ENCODE measurements around the gene PIGU. TPM values are rescaled to one million over a fixed set of nuclear protein-coding genes. Genes with fewer than 3 reads are reported as not detected.

Gene PIGU
- total RNA-seq, 4 donors from 2014 or later: 12.8 to 14.1 (median 13.7) TPM

DNA sequence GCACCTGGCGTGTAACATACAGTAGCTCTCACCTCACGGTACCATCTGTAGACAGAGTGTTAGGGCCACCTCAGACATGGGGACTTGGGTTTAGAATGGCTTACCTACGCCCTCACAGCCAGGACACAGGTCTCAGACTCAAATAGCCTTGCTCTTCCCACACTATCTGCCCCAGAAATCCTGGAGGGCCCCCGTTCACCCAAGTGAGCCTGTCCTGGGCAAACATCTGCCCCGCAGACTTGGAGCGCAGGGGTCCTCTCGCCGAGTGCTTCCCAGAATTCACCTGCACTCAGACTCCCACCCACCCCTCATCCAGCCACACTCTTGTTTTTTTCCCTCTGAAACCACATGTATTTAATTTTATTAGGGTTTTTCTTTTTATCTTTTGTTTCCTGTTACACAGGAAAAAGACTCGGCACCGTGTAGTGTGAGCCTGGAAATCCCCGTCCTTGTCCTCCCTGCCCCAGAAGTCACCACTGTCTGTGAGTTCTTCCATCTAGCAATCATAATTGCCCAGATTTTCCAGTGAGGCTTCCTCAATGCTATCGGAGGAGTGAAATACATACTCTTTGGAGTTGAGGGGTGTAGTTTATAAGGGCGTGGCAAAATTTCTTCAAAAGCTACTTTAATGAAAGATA lies 135.5 kb downstream of the PIGU start:
- Histone ChIP-seq H3K27ac (no peak overlapping the region), H3K36me3 (peaks cover 0 to 28% of the 10 kb centered on the region in 2 donors), H3K4me3 (no peak overlapping the region), H3K4me1 (peaks cover 0 to 7% of the 10 kb centered on the region in 2 donors), H3K27me3 (no peaks in the 10 kb centered on the region), H3K9me3 (no peaks in the 10 kb centered on the region)
- DNase-seq (no peak), ATAC-seq (no peak)
- intact Hi-C loops (cut with DNase I; ENCODE audit: low total_unique reads): no loop called here
- TF ChIP-seq, protein P1, sequence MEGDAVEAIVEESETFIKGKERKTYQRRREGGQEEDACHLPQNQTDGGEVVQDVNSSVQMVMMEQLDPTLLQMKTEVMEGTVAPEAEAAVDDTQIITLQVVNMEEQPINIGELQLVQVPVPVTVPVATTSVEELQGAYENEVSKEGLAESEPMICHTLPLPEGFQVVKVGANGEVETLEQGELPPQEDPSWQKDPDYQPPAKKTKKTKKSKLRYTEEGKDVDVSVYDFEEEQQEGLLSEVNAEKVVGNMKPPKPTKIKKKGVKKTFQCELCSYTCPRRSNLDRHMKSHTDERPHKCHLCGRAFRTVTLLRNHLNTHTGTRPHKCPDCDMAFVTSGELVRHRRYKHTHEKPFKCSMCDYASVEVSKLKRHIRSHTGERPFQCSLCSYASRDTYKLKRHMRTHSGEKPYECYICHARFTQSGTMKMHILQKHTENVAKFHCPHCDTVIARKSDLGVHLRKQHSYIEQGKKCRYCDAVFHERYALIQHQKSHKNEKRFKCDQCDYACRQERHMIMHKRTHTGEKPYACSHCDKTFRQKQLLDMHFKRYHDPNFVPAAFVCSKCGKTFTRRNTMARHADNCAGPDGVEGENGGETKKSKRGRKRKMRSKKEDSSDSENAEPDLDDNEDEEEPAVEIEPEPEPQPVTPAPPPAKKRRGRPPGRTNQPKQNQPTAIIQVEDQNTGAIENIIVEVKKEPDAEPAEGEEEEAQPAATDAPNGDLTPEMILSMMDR (IDR thresholded peaks at IDR 0.05 in 4 of 5, conservative IDR thresholded peaks at IDR 0.05 in 1 of 5): no peak
- no peak for TF ChIP-seq POLR2A (IDR thresholded peaks at IDR 0.05)
- in situ Hi-C loops (cut with MboI; ENCODE audit: low sequenced_read_pairs in 4 of 4): loop anchor here in 1 of 4 donors (25.0 kb wide), 1 partner anchor 171 kb away; the partner anchor contains the start of gene TP53INP2

- intact Hi-C loops (cut with DNase I; ENCODE audit: low total_unique reads) (no loop called here), in situ Hi-C loops (cut with MboI; ENCODE audit: low sequenced_read_pairs in 4 of 4) (loop anchor here in 1 of 4 donors (25.0 kb wide), 1 partner anchor 172 kb away; the partner anchor contains the start of gene TP53INP2)
- no peaks in the 10 kb centered on the region for H3K9me3 ChIP-seq
- TF ChIP-seq, protein P1 (IDR thresholded peaks at IDR 0.05 in 4 of 5, conservative IDR thresholded peaks at IDR 0.05 in 1 of 5): no peak
- no peak for TF ChIP-seq POLR2A (IDR thresholded peaks at IDR 0.05)
- H3K4me1 ChIP-seq: peaks cover 0 to 7% of the 10 kb centered on the region in 2 donors
- DNase-seq: no peak
- H3K27me3 ChIP-seq: no peaks in the 10 kb centered on the region
- H3K4me3 ChIP-seq: no peak overlapping the region
- ATAC-seq: no peak
- no peak overlapping the region for H3K27ac ChIP-seq
- peaks cover 0 to 33% of the 10 kb centered on the region in 2 donors for H3K36me3 ChIP-seq
Measured at GRCh38 chr20:34540596-34541263, 136.2 kb downstream of the PIGU start.

DNA sequence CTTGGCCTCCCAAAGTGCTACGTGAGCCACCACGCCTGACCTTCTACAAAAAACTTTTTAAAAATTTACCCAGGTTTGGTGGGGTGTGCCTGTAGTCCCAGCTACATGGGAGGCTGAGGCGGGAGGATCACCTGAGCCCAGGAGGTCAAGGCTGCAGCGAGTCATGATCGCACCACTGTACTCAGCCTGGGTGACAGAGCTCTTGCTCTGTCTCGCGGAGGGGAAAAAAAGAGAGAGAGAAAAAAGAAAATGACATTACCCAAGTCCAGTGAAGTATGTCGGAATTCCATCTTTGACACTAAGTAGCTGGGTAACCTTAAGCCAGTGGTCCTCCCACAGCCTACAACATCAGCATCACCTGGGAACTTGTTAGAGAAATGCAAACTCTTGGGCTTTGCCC lies 137.1 kb downstream of the PIGU start:
- in situ Hi-C loops (cut with MboI; ENCODE audit: low sequenced_read_pairs in 4 of 4): loop anchor here in 1 of 4 donors (25.0 kb wide), 1 partner anchor 173 kb away; the partner anchor contains the start of gene TP53INP2
- DNase-seq (no peak), ATAC-seq (no peak)
- no peak overlapping the region for H3K27ac ChIP-seq
- H3K27me3 ChIP-seq: no peaks in the 10 kb centered on the region
- H3K4me1 ChIP-seq: peaks cover 0 to 7% of the 10 kb centered on the region in 2 donors
- no peak overlapping the region for H3K4me3 ChIP-seq
- TF ChIP-seq POLR2A (IDR thresholded peaks at IDR 0.05): no peak
- TF ChIP-seq, protein P1 (IDR thresholded peaks at IDR 0.05 in 4 of 5, conservative IDR thresholded peaks at IDR 0.05 in 1 of 5): no peak
- intact Hi-C loops (cut with DNase I; ENCODE audit: low total_unique reads): loop anchor here (5.0 kb wide), 1 partner anchor 168 kb away; no protein-coding TSS in a partner anchor
- no peaks in the 10 kb centered on the region for H3K9me3 ChIP-seq
- H3K36me3 ChIP-seq: peaks cover 0 to 43% of the 10 kb centered on the region in 2 donors

- DNase-seq: peak in 1 of 2 donors; percentile 73
- ATAC-seq: peak; percentile 50 to 84
- intact Hi-C loops (cut with DNase I; ENCODE audit: low total_unique reads) (loop anchor here (5.0 kb wide), 1 partner anchor 169 kb away; no protein-coding TSS in a partner anchor), in situ Hi-C loops (cut with MboI; ENCODE audit: low sequenced_read_pairs in 4 of 4) (loop anchor here in 1 of 4 donors (25.0 kb wide), 1 partner anchor 174 kb away; the partner anchor contains the start of gene TP53INP2)
- TF ChIP-seq POLR2A (IDR thresholded peaks at IDR 0.05): no peak
- TF ChIP-seq, protein P1 (IDR thresholded peaks at IDR 0.05 in 4 of 5, conservative IDR thresholded peaks at IDR 0.05 in 1 of 5): peak; percentile 58 to 79 (median 70)
- Histone ChIP-seq H3K27me3 (no peaks in the 10 kb centered on the region), H3K36me3 (peaks cover 0 to 53% of the 10 kb centered on the region in 2 donors), H3K4me1 (peaks cover under 1 to 7% of the 10 kb centered on the region in 2 donors), H3K4me3 (no peak overlapping the region), H3K9me3 (no peaks in the 10 kb centered on the region), H3K27ac (no peak overlapping the region)
Measured at GRCh38 chr20:34538671-34539123, 138.2 kb downstream of the PIGU start.

Measured in gastrocnemius medialis (tissue), 4 donors.